Measurements from ENCODE around the gene ST3GAL2. TPM values are rescaled to one million over a fixed set of nuclear protein-coding genes. Genes with fewer than 3 reads are reported as not detected.
"Not testable (repeated sequence)": the region's sequence is repeated elsewhere in the genome, so short reads cannot be mapped to it uniquely, and the experiment has no call there.

The ST3GAL2 gene
- total RNA-seq, 1 experiment from 2014 or later, result 18.5 TPM

- DNase-seq (ENCODE audit: low read depth), result not testable (repeated sequence)
Measured at GRCh38 chr16:70386289-70386986, 52.5 kb downstream of the ST3GAL2 start.

- no peak for DNase-seq (ENCODE audit: low read depth)
Measured at GRCh38 chr16:70383421-70383960, 55.4 kb downstream of the ST3GAL2 start.

- no peak for DNase-seq (ENCODE audit: low read depth)
Measured at GRCh38 chr16:70381604-70382342, 57.1 kb downstream of the ST3GAL2 start.

- peak; percentile 94 for DNase-seq (ENCODE audit: low read depth)
Measured at GRCh38 chr16:70380919-70381603, 57.8 kb downstream of the ST3GAL2 start.

GRCh38 chr16:70380248-70380918 lies 58.5 kb downstream of the ST3GAL2 start:
- peak; percentile 94 for DNase-seq (ENCODE audit: low read depth)

- no peak for DNase-seq (ENCODE audit: low read depth)
Measured at GRCh38 chr16:70378869-70379493, 59.9 kb downstream of the ST3GAL2 start.

GRCh38 chr16:70377782-70378181 lies 61.1 kb downstream of the ST3GAL2 start:
- DNase-seq (ENCODE audit: low read depth), result no peak

GRCh38 chr16:70375636-70376611 lies 63.0 kb downstream of the ST3GAL2 start:
- no peak for DNase-seq (ENCODE audit: low read depth)

GRCh38 chr16:70374213-70374612 lies 64.7 kb downstream of the ST3GAL2 start:
- DNase-seq (ENCODE audit: low read depth), result no peak

- no peak for DNase-seq (ENCODE audit: low read depth)
Measured at GRCh38 chr16:70372921-70373728, 65.8 kb downstream of the ST3GAL2 start.

- DNase-seq (ENCODE audit: low read depth), result no peak
Measured at GRCh38 chr16:70370924-70371323, 68.0 kb downstream of the ST3GAL2 start.

GRCh38 chr16:70370145-70370544 lies 68.8 kb downstream of the ST3GAL2 start:
- peak; percentile 38 for DNase-seq (ENCODE audit: low read depth)

GRCh38 chr16:70364399-70364798 lies 74.5 kb downstream of the ST3GAL2 start:
- no peak for DNase-seq (ENCODE audit: low read depth)

GRCh38 chr16:70359552-70359951 lies 79.3 kb downstream of the ST3GAL2 start:
- DNase-seq (ENCODE audit: low read depth), result no peak

GRCh38 chr16:70349783-70350182 lies 89.1 kb downstream of the ST3GAL2 start:
- no peak for DNase-seq (ENCODE audit: low read depth)

- no peak for DNase-seq (ENCODE audit: low read depth)
Measured at GRCh38 chr16:70348991-70349390, 89.9 kb downstream of the ST3GAL2 start.

GRCh38 chr16:70345840-70346239 lies 93.1 kb downstream of the ST3GAL2 start:
- no peak for DNase-seq (ENCODE audit: low read depth)

GRCh38 chr16:70342016-70342415 lies 96.9 kb downstream of the ST3GAL2 start:
- peak; percentile 2 for DNase-seq (ENCODE audit: low read depth)

GRCh38 chr16:70341600-70341999 lies 97.3 kb downstream of the ST3GAL2 start:
- DNase-seq (ENCODE audit: low read depth), result no peak

All from RPMI7951 (cell line).